DMS53 treated with DMSO at 0.1 percent for 48 hours (cell line): Measurements from ENCODE around the gene ACSS2.

ENCODE experiments used
- DNase-seq: peaks from one replicate; lab custom pipeline; 2025; ENCODE audit not compliant: unreplicated experiment; lab: John Stamatoyannopoulos, UW

ACSS2 gene

DNA sequence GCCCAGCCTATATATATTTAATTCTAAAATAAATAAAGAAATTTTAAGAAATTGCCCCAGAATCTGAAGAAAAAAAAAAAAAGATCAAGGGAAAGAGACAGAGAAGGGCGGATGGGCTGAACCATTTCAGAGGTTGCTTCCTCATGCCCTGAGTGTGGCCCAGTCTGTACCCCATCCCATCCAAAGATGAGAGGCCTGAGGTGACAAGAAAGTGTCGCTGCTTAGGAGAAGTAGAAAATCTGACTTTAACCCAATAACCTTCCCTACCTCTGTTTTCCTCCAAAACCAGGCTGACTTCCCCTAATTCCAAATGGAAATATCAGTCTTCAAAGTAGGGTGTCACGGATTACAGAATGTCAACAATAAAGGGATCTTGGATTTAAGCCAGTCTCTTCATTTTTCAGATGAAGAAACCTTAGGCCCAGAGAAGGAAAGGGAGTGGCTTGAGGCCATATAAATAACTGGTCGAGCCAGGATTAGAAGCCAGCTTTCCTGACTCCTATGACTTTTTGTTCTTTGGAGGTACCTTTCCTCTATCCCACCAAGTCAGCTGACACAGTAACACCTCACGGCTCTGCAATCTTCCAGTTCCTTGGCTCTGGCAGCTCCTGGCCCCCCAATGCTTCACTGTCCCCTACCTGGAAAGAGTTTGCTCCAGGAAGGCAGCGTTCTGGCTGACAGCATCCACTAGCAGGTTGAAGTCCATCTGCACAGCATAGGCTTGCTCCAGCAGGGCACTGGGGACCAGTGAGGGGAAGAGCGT, 69.1 kb downstream of the ACSS2 start:
- no peak for DNase-seq

- DNase-seq = no peak
These were observed 70.2 kb downstream of the ACSS2 start for GRCh38 chr20:34946661-34947060.

DNA sequence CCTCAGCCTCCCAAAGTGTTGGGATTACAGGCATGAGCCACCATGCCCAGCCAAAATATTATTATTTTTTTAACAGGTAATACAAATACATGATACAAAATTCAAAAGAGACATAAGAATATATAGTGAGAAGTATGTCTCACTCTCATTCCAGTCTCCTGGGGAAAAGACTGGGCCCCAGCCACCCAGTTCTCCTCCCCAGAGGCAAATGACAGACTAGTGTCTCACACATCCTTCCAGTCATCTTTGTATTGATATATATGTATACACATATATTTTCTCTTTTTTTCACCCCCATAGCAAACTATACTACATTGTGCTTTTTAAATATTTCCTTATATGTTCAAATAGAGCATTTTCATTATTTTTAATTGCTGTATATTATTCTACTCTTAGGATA, 70.9 kb downstream of the ACSS2 start:
- no peak for DNase-seq

GRCh38 chr20:34948030-34948429, 71.6 kb downstream of the ACSS2 start:
- no peak for DNase-seq

DNA sequence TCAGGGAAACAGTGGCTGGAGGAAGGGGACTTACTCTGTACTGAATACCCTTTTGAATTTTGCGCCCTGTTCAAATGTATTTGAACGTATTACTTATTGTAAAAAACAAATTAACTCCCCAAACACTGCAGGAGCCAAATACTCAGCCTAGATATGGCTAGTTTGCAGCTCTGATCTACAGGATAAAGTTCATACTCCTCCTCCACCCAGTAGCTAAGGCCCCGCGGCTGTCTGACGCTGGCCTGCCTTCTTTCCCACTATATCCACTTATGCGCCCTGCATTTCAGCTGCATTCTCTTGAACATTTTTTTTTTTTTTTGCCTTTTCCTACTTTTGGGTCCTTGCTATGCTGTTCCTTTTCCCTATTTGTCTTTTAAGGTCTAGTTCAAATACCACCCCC, 72.7 kb downstream of the ACSS2 start:
- DNase-seq = no peak

DNA sequence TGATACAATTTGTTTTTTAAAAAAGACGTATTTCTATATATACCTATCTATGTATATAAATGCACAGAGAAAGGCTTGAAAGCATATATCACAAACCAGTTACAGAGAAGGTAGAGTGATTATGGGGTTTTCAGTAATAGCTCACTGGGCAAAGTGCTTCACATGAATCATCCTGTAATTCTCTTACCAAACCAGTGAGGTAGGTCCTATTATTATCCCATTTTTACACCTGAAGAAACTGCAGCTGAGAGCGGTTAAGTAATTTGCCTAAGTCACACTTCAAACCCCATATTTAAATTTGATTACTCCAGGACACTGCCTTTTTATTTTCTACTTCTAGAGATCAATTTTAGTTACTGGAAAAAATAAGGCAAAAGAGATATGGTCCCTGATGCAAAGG, 74.8 kb downstream of the ACSS2 start:
- no peak for DNase-seq

DNA sequence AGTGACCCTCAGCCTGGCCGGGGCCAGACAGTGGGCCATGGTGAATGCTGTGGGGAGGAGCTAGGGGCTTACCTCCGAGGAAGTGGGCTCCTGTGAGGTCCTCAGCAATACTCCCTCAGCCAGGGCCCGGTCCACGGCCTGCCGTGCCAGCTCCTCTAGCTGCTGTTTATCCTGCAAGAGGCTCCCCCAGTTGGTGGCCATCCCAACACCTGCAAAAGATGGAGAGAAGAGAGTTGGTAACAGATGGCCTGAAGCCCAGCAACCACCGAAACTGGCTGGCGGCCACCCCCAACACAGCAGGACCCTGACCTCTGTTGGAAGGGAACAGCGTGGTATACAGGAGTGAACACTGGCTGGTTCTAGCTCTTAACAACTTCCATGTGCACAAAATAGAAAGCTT, 75.2 kb downstream of the ACSS2 start:
- no peak for DNase-seq

GRCh38 chr20:34952671-34953070, 76.3 kb downstream of the ACSS2 start:
- no peak for DNase-seq

- DNase-seq = no peak
These were observed 77.5 kb downstream of the ACSS2 start for GRCh38 chr20:34953960-34954359.

DNA sequence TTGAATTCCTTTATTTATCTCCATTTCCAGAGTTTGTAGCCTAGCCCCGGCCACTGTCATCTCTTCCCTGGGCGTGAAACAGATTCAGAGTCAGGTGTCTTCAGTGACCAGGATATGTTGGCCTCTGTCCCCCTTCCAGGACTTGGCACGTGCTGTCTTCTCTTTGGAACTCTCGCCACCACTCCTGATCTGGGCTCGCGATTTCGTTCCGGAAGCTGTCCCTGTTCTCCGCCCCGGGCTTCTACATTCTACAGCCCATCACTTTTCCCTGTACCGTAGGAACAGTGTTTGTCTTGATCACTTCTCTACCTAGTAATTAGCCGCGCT, 78.5 kb downstream of the ACSS2 start:
- peak; percentile 58 for DNase-seq

DNA sequence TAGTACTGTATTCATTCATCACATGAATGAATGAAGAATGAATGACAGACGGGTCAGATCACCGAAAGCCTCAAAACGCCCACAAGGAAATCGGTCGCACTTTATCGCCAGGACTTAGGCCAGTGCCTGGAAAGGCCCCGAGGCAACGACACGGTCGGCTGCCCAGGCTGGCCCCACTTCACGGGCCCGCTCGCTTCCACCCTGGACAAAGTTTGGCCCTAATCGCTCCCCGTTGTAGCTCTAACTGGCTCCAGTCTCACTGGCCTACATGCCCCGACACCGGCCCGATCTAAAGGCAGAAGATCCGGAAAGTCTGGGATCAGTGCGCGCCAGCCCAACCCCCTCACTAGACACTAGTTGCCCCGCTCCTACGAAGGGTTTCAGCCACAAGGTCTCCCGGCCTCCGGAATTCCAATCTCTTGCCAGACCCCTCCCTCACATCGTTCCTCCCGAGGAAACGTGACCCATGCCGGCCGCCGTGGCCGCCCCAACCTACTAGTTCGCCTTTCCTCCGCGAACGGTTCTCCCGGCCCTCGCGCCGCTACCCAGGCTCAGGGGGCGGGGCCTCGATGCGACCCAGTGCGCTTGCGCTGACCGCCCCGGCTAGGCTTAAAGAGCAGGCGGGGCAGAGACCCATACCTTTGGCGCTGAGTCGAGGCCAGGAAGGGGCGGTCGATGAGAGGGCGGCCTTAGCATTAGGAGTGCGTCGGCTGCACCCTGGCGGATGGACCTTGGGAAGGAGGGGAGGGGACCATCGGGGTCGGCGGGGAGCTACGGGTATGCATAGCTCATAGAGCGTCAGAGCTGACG, 79.0 kb downstream of the ACSS2 start, which contains the start of the genes GSS and MYH7B:
TSS of gene GSS (minus strand) at position 576 of the 810 bp plus-strand sequence. CDS start 3,954 bp downstream, outside the sequence.
TSS of gene MYH7B (plus strand) at position 638 of the 810 bp plus-strand sequence. CDS start 22,138 bp downstream, outside the sequence.
- DNase-seq = peak; percentile 91

DNA sequence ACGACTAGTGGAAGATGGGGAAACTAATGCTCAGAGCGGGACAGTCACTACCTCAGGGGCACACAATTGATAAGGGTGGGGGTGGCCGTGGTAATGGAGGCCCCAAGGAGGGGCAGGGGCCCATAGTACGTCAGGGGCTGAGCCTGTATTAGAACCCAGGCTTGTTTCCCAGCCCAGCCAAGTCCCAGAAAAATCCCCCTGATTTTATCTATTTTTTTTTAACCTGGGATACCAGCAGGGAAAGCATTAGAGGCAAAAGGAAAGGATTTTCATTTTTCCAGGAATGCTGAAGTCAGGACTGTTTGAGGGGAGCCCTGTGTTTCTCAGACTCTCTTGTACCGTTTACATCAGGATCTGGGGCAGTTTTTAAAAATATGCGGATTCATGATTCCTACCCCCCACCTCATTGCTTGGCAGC, 79.6 kb downstream of the ACSS2 start:
- no peak for DNase-seq

GRCh38 chr20:34956751-34957472, 80.5 kb downstream of the ACSS2 start:
- no peak for DNase-seq

DNA sequence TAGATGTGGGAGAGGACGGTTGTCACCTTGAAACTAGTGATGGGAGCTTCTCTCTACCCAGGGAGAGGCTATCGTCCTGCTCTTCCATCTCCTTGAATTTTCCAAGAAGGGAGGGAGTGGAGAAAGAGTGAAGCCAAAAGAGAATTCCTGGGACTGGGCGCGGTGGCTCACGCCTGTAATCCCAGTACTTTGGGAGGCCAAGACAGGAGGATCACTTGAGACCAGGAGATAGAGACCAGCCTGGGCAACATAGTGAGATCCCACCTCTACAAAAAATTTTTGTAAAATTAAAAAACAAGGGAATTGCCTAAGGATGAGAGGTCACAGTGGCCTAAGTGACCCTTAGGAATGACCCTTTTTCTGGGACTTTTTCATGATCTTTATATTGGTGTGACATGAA, 88.1 kb downstream of the ACSS2 start:
- no peak for DNase-seq

DNA sequence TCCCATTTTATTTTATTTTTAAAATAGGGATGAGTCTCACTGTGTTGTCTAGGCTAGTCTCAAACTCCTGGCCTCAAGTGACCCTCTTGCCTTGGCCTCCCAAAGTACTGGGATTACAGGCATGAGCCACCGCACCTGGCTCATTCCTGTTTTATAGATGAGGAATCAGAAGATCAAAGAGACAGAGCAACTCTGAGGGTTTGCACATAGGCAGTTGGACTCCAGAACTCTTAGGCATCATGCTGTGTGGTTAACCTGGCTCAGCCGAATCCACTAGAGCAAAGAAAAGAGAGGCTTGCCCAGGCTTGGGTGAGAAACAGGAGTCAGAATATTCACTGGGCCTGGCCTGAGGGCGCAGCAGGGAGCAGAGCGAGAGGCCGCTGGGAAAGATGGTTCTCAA, 88.6 kb downstream of the ACSS2 start:
- no peak for DNase-seq

GRCh38 chr20:34967421-34967820, 91.0 kb downstream of the ACSS2 start:
- DNase-seq = no peak

DNA sequence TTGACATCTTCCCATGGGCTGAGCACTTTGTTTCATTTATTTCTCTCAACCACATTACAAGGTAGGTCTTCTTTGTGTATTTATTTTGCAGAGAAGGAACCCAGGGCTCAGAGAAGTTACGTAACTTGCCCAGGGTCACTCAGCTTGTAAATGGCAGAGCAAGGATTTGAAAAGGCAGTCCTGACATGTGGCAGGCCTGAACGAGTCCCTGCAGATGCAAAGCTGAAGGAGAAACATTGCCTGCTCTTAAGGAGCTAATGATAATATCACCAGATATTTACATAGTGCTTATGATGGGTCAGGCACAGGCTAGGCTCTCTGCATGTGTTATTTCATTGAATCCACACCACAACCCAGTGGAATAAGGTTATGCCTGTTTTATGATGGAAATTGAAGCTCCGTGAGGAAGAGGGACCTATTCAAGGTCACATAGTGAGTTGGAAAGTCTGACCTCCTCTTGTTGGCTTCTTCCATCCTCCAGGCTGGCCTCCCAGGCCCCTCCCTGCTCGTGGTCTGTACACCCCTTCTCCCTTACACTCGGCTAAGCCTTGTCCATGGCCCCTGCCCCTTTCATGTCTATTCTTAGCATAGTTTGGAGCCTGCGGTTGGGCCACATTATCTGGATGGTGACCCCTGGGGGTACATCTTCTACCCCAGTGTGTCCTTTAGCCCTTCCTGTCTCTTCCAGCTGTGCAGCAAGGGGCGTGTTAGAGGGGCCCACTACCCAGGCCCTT, 91.8 kb downstream of the ACSS2 start:
- DNase-seq = no peak

DNA sequence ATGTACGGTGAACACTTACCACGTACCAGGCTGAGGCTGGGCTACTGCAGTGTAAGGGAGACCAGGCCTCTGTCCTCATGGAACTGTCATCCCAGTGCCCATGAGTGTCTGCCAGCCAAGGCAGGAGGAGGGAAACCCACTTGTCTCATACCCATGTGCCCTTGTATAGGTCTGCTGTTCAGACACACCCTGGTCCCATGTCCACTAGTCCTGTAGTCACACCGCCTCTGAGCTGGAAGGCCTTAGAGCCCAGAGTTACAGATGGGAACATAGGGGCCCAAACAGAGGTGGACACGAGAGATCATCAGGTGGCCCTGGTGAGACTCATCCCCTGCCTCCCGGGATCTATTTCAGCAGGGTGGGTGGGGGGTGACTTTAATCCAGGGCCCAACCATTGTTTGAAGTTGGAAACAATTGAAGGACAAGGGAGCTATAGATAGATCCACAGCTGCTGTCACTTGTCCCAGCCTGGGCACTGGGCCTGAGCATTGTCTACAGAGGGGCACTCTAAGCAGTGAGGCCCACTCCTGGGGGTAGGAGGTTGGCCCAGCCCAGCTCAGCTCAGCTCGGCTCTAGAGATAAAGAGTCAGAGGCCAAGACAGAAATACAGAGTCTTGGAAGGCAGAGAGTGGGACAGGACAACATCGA, 93.9 kb downstream of the ACSS2 start:
- no peak for DNase-seq

- DNase-seq = no peak
These were observed 94.6 kb downstream of the ACSS2 start for GRCh38 chr20:34970846-34971560.
